Hippocampal formation (tissue), 2 donors: ENCODE data around the gene AIM2.

Experiments
- DNase-seq, 2 donors: peaks; one replicate each; lab custom pipeline; 2025; lab: John Stamatoyannopoulos, UW

The AIM2 gene

DNA sequence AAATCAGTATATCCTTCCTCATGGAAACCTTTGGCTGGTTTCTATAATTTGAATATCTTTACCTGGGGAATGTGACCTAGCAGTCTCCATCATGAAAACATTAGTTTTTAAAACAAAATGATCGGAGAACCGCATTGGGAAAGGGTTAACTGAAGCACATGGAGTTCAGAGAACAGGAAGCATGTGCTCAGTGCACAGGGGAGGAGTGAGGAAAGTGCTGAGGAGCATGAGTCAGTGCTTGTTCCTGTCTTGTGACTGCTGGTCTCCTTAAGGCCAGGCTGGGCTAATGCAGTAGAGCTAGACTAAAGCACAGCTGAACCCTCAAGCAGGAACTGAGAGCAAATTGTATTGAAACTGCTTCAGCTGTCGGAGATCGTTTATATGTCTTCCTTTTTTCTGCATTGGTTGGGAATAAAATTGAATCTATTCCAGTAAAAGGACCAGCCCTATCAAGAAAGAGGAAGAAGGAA lies 61.1 kb downstream of the AIM2 start:
- DNase-seq, result peak in 1 of 2 donors; percentile 11

- DNase-seq, result no peak
Measured at GRCh38 chr1:159014851-159015250, 61.7 kb downstream of the AIM2 start.

- DNase-seq, result no peak
Measured at GRCh38 chr1:159014003-159014571, 62.5 kb downstream of the AIM2 start.

- DNase-seq, result no peak
Measured at GRCh38 chr1:159012495-159012894, 64.1 kb downstream of the AIM2 start.
